GM12892 (cell line): Measurements from ENCODE around the gene CIT.

Source experiments
- DNase-seq: peaks from one replicate; pipeline ENCODE4 v3.0.0; 2011; ENCODE audit not compliant: insufficient read length
- FAIRE-seq: peaks from 2 replicates; lab custom pipeline; 2011; peaks lifted over from hg19 to GRCh38; lab: Jason Lieb, UNC
- POLR2A ChIP-seq: IDR thresholded peaks from 2 replicates; pipeline ENCODE4 v1.6.1; 2011; ENCODE audit warnings: low read depth, low read length, control low read depth
- POLR2AphosphoS5 ChIP-seq: IDR thresholded peaks from 2 replicates; pipeline ENCODE4 v1.6.1; 2011; ENCODE audit warnings: low read depth, low read length, control low read depth
- TAF1 ChIP-seq: IDR thresholded peaks from 2 replicates; pipeline ENCODE4 v1.6.1; 2011; ENCODE audit warnings: low read depth, mild to moderate bottlenecking, control low read depth, low read length, borderline replicate concordance

The CIT gene

DNA sequence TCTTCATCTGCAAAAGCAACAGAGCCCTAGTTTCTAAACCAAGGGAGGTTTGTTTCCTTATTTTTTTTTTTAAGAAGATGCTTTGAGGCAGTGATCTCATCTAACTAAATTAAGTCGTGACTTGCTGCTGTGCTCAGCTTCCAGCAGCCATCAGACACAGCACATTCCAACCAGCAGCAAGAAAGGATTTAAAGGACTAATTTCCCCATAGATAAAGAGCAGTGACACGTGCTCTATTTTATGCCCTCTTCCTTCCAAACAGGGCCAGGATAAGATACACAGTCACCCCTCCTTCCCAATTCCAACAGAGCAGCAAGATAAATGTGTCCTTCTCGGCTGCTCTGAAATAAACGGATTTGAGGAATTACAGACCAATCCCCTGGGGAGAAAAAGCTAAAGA lies 127.5 kb downstream of the CIT start:
- TF ChIP-seq POLR2A (no peak), POLR2AphosphoS5 (no peak), TAF1 (no peak)
- FAIRE-seq (no peak), DNase-seq (no peak)

DNA sequence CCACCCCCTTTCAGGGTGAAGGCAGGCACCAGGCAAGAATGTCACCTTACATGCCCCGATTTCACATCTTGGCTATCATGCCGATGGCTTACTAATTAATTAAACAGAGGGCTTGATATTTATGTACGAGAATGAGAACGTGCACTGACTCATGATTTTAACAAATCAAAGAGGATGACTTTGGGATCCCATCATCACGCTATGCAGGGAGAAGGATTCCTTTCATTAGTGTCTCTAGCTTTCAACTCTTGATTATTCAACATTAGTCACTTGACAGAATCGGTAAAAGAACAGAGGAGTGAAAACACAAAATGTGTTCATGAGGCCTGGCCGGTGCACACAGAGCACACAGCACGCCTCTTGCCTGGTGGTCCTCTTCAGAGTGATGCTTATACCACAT lies 128.6 kb downstream of the CIT start:
- no peak for FAIRE-seq
- TF ChIP-seq POLR2A (no peak), POLR2AphosphoS5 (no peak), TAF1 (no peak)
- no peak for DNase-seq

DNA sequence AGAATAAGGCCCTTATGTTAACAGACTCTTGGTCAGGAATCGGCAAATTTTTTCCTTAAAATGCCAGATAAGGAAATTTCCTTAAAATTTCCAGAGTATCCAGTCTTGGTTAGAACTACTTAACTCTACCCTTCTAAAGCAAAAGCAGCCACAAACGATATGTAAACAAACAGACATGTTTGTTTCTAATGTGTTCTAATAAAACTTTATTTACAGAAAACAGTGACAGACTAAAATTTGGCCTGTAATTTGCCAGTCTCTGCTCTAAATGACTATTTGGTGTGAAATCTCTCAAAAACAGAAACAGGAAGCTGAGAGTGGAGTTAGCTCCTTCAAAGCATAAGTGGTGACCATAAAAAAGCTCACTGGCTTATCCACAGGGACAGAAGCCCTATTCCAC lies 131.0 kb downstream of the CIT start:
- FAIRE-seq = no peak

DNA sequence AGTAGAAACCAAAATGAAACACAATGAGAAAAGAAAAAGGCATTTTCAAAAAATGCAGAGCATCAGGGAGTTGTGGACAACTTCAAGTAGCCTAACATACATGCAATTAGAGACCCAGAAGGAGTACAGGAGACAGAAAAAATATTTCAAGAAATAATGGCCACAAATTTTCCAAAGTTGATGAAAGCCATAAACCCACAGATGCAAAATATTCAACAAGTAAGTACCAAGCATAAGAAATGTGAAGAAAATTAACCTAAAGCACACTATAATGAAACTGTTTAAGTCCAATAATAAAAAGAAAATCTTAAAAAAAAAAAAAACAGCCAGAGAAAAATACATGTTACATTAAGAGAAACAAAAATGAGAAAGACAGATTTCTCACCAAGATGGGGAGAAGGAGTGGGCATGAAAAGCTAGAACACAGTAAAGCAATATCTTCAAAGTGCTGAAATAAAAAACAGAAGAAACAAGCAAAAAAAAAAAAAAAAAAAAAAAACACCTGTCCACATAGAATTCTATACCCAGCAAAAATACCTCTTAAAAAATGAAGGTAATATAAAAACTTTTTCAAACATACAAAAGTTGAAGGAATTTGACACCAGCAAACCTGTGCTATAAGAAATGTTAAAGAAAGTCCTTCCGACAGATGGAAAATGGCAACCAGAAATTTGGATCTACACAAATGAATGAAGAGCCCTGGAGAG lies 132.1 kb downstream of the CIT start:
- DNase-seq (no peak), FAIRE-seq (no peak)
- TF ChIP-seq TAF1 (no peak), POLR2AphosphoS5 (no peak), POLR2A (no peak)

More for the DNA sequence above, 131.0 kb downstream of the CIT start:
- no peak for DNase-seq
- TF ChIP-seq TAF1 (no peak), POLR2AphosphoS5 (no peak), POLR2A (no peak)

DNA sequence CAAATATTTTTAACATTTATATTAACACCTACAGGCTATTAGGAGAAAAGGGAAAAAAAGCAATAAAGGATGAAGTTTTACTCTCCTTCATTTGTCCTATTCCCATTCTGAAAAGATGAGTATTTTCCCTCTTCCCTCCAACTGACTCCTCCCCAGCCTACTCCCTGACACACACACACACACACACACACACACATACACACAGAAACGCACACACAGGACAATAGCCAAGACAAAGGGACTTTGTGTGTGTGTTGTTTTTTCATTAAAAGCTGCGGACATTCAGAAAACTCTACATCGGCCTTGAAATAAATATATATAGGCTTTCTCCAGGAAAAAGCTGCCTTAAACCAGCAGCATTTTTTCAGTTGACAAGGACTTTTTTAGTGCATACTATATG lies 134.4 kb downstream of the CIT start:
- TF ChIP-seq POLR2AphosphoS5 (no peak), TAF1 (no peak), POLR2A (no peak)
- FAIRE-seq = no peak
- DNase-seq = no peak

DNA sequence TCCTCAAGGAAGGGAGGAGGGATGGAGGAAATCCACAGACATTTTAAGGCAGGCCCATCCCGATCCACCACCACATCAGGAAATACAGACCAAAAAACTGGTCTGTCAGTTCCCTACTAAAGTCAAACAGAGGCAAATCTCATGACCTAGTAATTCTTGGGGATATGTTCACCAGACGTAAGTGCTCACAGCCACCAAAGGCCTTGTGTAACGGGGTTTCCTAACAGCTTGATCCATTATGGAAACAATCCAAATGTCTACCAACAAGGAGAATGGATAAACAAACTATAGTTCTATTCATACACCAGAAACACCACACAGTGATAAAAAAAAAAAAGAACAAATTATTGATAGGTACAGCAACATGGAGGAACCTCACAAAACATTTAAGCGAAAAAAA lies 136.3 kb downstream of the CIT start:
- TF ChIP-seq POLR2A (no peak), TAF1 (no peak), POLR2AphosphoS5 (no peak)
- DNase-seq = no peak
- no peak for FAIRE-seq

DNA sequence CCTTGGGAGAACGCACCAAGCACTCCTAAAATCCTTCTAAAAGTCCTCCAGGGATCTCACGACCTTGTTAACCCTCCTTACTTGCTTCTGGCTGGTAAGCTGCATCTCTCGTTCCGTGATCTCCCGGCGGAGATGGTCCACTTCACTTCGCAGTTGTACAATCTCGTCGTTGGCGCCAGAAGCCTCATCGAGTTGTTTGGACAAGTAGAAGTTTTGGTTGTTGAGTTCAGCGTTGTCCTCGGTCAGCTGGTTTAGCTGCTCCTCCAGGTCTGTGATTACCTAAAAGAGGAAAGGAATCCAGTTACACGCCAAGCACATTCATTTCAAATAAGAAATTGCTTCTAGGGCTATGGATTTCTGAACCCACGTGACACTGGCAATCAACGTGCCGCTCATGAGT lies 142.0 kb downstream of the CIT start:
- DNase-seq (no peak), FAIRE-seq (no peak)
- TF ChIP-seq POLR2A (no peak), POLR2AphosphoS5 (no peak), TAF1 (no peak)

DNA sequence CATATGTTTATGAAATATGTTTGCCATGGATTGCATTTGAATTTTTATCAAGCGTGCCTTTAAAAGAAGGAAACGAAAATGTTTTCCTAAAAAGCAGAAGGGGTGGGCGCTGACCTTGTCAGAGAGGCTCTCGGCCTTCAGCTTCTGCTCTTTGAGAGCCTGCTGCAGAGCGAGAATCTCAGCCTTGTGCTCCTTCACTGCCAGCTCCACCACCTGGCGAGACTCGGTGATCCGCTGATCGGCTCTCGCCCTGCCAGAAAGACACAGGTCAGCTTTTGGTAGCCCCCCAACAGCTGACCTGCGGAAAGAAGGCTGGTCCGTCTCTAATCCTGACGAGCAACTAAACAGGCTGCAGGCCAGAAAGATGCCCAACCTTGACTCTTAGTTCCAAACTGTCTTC lies 146.7 kb downstream of the CIT start:
- no peak for TF ChIP-seq TAF1
- no peak for TF ChIP-seq POLR2AphosphoS5
- TF ChIP-seq POLR2A = no peak
- DNase-seq = no peak
- no peak for FAIRE-seq

DNA sequence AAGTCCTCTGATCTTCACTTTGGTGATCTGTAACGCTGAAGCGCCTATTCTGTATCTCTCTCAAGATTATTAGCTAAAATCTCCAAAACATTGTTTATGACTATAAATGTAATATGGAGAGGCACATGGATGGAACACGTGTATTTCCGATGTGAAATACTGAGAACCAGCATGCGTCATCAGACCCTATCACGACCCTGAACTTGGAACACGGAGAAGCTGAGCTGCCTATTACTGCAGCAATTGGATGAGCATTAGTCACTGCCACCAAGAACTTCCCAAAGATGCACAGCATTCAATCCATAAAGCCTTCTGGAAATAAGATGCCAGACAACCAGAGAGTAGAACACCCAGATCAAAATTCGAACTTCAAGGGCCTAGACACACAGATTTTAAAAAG lies 147.2 kb downstream of the CIT start:
- FAIRE-seq (no peak), DNase-seq (no peak)
- TF ChIP-seq TAF1 = no peak
- no peak for TF ChIP-seq POLR2AphosphoS5
- no peak for TF ChIP-seq POLR2A

DNA sequence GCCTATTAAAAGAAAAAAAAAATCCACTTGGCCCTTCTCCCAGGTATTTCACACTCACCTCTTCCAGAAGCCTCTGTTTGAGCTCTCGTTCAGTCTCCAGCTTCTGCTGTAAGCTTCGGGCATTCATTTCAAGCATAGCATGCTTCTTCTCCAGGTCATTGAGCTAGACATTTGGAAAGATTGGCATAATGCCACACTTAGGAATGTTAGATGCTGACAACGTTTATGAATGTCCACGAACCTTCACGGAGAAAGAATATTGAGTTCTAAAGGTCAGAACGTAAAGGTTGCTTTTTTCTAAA lies 148.7 kb downstream of the CIT start:
- no peak for FAIRE-seq
- no peak for DNase-seq
- no peak for TF ChIP-seq POLR2A
- no peak for TF ChIP-seq TAF1
- no peak for TF ChIP-seq POLR2AphosphoS5

DNA sequence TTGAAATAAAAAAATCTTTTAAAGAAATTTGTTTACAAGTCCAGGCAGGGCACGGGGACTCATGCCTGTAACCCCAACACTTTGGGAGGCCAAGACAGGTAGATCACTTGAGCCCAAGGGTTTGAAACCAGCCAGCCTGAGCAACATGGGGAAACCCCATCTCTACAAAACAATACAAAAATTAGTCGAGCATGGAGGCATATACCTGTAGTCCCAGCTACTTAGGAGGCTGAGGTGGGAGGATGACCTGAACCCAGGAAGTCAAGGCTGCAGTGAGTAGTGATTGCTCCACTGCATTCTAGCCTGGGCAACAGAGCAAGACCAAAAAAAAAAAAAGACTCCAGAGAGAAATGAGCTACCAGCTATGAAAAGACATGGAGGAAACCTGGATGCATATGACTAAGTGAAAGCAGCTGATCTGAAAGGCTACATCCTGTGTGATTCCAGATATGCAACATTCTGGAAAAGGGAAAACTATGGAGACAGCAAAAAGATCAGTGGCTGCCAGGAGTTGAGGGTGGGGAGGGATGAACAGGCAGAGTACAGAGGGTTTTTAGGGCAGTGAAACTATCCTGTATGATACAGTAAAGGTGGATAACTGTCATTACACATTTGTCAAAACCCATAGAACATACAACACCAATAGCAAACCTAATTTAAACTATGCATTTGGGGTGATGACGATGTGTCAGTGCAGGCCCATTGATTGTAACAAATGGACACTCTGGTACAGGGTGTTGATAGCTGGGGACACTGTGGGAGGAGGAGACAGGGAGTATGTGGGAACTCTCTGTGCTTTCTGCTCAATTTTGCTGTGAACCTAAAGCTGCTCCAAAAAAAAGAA lies 149.3 kb downstream of the CIT start:
- no peak for TF ChIP-seq POLR2AphosphoS5
- DNase-seq (no peak), FAIRE-seq (peak; percentile 80)

DNA sequence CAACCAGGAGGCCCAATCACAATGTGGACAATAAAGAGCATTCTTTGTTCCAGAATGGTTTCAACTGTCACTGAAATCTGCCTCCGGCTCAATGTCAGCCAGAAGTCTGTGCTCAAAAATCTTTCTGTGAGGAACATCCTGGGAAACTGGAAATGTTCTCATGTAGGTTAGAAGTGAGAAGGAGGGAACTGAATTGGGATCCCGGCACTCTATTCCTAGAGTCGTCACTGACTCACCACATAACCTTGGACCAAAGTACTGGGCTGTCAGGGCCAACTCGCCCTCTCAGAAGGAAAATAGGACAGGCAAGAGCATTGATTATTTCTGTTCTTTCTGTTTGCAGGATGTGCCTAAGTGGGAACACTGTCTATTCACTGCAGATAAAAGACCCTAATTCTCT lies 151.6 kb downstream of the CIT start:
- FAIRE-seq = no peak
- DNase-seq = no peak
- TF ChIP-seq POLR2A = no peak
- TF ChIP-seq TAF1 = no peak
- no peak for TF ChIP-seq POLR2AphosphoS5
